H1 (cell line): Measurements from ENCODE around the gene CAPZB. TPM values are rescaled to one million over a fixed set of nuclear protein-coding genes. Genes with fewer than 3 reads are reported as not detected.

Experiments
- ASH2L ChIP-seq: fragments of 200-600, 300-600 bp; sonication (generic); IDR thresholded peaks from one replicate; pipeline ENCODE4 v1.7.1; 2017; ENCODE audit warnings: low read length
- CBX5 ChIP-seq: fragments of 300-800, 300-1000 bp; sonication (generic); IDR thresholded peaks from 2 replicates; pipeline ENCODE4 v1.7.1; 2016; ENCODE audit warnings: antibody characterized with exemption, low read length, low read depth
- CHD2 ChIP-seq: IDR thresholded peaks from 2 replicates; pipeline ENCODE4 v1.6.1; 2012; ENCODE audit warnings: low read length, improper control_type of control experiment
- JUND ChIP-seq: IDR thresholded peaks from 2 replicates; pipeline ENCODE4 v1.6.1; 2011; ENCODE audit warnings: mild to moderate bottlenecking, improper control_type of control experiment, low read length
- POLR2A ChIP-seq, 2 experiments: IDR thresholded peaks; 1 replicate in 1 of 2; 2 replicates in 1 of 2; pipeline ENCODE4 v1.6.1; 2011; ENCODE audit warnings: low read depth in 2 of 2, low read length in 2 of 2, mild to moderate bottlenecking in 2 of 2; ENCODE audit errors: control extremely low read depth in 1 of 2
- polyA plus RNA-seq, 7 experiments: library from polyadenylated mRNA; depleted of rRNA in 3 of 7; stranded (reverse) in 5 of 7; unstranded in 2 of 7; fragments of >200 nt in 5 of 7; fragments of 200-250 nt in 2 of 7; gene quantifications; 1 replicate in 5 of 7; 2 replicates in 1 of 7; 4 replicates in 1 of 7; pipeline versions ENCODE4 v1.2.1 to v1.2.3, GENCODE V29; 2011 to 2013; ENCODE audit warnings: missing spikeins in 2 of 7, mixed read lengths in 2 of 7
- total RNA-seq: library from RNA; stranded (reverse); fragmentation: NEBNext Ultra II Directional; extraction: Animal tissue kit (Norgen Biotek cat#: 25700); gene quantifications from 2 replicates; pipeline ENCODE4 v1.2.1, GENCODE V29; 2021
- TF ChIP-seq, protein P1 (sequence below): fragments of 300-600 bp; sonication (generic); IDR thresholded peaks from 2 replicates; pipeline ENCODE4 v1.7.1; 2012; ENCODE audit warnings: low read length, moderate library complexity, mild to moderate bottlenecking, inconsistent platforms; ENCODE audit not compliant: insufficient replicate concordance

CAPZB gene
- total and polyA plus RNA-seq, 2 of the 8 experiments (the other 6 are each of a cell fraction or from before 2014, with no cell fraction given) = 162 to 371 TPM

- TF ChIP-seq, protein P1, sequence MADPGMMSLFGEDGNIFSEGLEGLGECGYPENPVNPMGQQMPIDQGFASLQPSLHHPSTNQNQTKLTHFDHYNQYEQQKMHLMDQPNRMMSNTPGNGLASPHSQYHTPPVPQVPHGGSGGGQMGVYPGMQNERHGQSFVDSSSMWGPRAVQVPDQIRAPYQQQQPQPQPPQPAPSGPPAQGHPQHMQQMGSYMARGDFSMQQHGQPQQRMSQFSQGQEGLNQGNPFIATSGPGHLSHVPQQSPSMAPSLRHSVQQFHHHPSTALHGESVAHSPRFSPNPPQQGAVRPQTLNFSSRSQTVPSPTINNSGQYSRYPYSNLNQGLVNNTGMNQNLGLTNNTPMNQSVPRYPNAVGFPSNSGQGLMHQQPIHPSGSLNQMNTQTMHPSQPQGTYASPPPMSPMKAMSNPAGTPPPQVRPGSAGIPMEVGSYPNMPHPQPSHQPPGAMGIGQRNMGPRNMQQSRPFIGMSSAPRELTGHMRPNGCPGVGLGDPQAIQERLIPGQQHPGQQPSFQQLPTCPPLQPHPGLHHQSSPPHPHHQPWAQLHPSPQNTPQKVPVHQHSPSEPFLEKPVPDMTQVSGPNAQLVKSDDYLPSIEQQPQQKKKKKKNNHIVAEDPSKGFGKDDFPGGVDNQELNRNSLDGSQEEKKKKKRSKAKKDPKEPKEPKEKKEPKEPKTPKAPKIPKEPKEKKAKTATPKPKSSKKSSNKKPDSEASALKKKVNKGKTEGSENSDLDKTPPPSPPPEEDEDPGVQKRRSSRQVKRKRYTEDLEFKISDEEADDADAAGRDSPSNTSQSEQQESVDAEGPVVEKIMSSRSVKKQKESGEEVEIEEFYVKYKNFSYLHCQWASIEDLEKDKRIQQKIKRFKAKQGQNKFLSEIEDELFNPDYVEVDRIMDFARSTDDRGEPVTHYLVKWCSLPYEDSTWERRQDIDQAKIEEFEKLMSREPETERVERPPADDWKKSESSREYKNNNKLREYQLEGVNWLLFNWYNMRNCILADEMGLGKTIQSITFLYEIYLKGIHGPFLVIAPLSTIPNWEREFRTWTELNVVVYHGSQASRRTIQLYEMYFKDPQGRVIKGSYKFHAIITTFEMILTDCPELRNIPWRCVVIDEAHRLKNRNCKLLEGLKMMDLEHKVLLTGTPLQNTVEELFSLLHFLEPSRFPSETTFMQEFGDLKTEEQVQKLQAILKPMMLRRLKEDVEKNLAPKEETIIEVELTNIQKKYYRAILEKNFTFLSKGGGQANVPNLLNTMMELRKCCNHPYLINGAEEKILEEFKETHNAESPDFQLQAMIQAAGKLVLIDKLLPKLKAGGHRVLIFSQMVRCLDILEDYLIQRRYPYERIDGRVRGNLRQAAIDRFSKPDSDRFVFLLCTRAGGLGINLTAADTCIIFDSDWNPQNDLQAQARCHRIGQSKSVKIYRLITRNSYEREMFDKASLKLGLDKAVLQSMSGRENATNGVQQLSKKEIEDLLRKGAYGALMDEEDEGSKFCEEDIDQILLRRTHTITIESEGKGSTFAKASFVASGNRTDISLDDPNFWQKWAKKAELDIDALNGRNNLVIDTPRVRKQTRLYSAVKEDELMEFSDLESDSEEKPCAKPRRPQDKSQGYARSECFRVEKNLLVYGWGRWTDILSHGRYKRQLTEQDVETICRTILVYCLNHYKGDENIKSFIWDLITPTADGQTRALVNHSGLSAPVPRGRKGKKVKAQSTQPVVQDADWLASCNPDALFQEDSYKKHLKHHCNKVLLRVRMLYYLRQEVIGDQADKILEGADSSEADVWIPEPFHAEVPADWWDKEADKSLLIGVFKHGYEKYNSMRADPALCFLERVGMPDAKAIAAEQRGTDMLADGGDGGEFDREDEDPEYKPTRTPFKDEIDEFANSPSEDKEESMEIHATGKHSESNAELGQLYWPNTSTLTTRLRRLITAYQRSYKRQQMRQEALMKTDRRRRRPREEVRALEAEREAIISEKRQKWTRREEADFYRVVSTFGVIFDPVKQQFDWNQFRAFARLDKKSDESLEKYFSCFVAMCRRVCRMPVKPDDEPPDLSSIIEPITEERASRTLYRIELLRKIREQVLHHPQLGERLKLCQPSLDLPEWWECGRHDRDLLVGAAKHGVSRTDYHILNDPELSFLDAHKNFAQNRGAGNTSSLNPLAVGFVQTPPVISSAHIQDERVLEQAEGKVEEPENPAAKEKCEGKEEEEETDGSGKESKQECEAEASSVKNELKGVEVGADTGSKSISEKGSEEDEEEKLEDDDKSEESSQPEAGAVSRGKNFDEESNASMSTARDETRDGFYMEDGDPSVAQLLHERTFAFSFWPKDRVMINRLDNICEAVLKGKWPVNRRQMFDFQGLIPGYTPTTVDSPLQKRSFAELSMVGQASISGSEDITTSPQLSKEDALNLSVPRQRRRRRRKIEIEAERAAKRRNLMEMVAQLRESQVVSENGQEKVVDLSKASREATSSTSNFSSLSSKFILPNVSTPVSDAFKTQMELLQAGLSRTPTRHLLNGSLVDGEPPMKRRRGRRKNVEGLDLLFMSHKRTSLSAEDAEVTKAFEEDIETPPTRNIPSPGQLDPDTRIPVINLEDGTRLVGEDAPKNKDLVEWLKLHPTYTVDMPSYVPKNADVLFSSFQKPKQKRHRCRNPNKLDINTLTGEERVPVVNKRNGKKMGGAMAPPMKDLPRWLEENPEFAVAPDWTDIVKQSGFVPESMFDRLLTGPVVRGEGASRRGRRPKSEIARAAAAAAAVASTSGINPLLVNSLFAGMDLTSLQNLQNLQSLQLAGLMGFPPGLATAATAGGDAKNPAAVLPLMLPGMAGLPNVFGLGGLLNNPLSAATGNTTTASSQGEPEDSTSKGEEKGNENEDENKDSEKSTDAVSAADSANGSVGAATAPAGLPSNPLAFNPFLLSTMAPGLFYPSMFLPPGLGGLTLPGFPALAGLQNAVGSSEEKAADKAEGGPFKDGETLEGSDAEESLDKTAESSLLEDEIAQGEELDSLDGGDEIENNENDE = no peak
- TF ChIP-seq ASH2L = no peak
- no peak for TF ChIP-seq POLR2A (IDR thresholded peaks at IDR 0.05; ENCODE audit: control extremely low read depth in 1 of 2, low read depth in 2 of 2, low read length in 2 of 2)
- TF ChIP-seq CBX5 = no peak
- no peak for TF ChIP-seq JUND
- no peak for TF ChIP-seq CHD2
These were observed 89.1 kb downstream of the CAPZB start (continued) for GRCh38 chr1:19396280-19396679.
